Keratinocyte (primary cell): ENCODE results near the gene DDAH1.

ENCODE experiments used
- CTCF ChIP-seq, 3 experiments: IDR thresholded peaks in 1 of 3; conservative IDR thresholded peaks in 1 of 3; optimal IDR thresholded peaks in 1 of 3; 2 replicates in 2 of 3; 3 replicates in 1 of 3; pipeline versions ENCODE3 to v1.5.1; 2011; ENCODE audit warnings: low read length in 3 of 3, mild to moderate bottlenecking in 3 of 3, moderate library complexity in 2 of 3, control low read depth in 1 of 3, inconsistent platforms in 1 of 3; ENCODE audit not compliant: insufficient read depth in 2 of 3; ENCODE audit errors: extremely low read depth in 1 of 3
- EZH2 ChIP-seq: IDR thresholded peaks from one replicate; pipeline ENCODE4 v1.6.1; 2012; ENCODE audit warnings: inconsistent platforms, mild to moderate bottlenecking, low read length, moderate library complexity

- TF ChIP-seq CTCF (optimal IDR thresholded peaks at IDR 0.05 in 1 of 3, IDR thresholded peaks at IDR 0.05 in 1 of 3, conservative IDR thresholded peaks at IDR 0.05 in 1 of 3; ENCODE audit: extremely low read depth in 1 of 3, insufficient read depth in 2 of 3, low read length in 3 of 3) = no peak
- no peak for TF ChIP-seq EZH2
These were observed 189.2 kb downstream of the DDAH1 start for GRCh38 chr1:85275701-85276214.
